HEK293T (cell line): ENCODE results near the gene RGS3.

Experiments
- CTCF ChIA-PET: fragments of 350-600 bp; formaldehyde crosslinking; extraction: SDS; loops from one replicate; lab custom pipeline; 2021; ENCODE audit warnings: antibody characterized with exemption, inconsistent platforms; lab: Yijun Ruan, JAX
- POLR2A ChIA-PET: fragments of 350-600 bp; formaldehyde crosslinking; extraction: SDS; loops from one replicate; lab custom pipeline; 2020; ENCODE audit warnings: antibody characterized with exemption, inconsistent platforms; lab: Yijun Ruan, JAX
- DNase-seq: peaks from one replicate; pipeline ENCODE4 v3.0.0; 2012; ENCODE audit warnings: mixed read lengths; ENCODE audit errors: extremely low spot score
- ARNT ChIP-seq: fragments of 450-650 bp; IDR thresholded peaks from 2 replicates; pipeline ENCODE4 v1.6.1; 2017; ENCODE audit warnings: mild to moderate bottlenecking
- BHLHE40 ChIP-seq: fragments of 450-650 bp; IDR thresholded peaks from 2 replicates; pipeline ENCODE4 v1.6.1; 2016; ENCODE audit warnings: mild to moderate bottlenecking, moderate library complexity, borderline replicate concordance
- CTBP1 ChIP-seq: fragments of 450-650 bp; IDR thresholded peaks from 2 replicates; pipeline ENCODE4 v1.6.1; 2016; ENCODE audit warnings: borderline replicate concordance
- ELF4 ChIP-seq: fragments of 450-650 bp; IDR thresholded peaks from 2 replicates; pipeline ENCODE4 v1.6.1; 2017; ENCODE audit warnings: antibody characterized with exemption
- FOXA1 ChIP-seq: fragments of 450-650 bp; IDR thresholded peaks from 2 replicates; pipeline ENCODE4 v1.6.1; 2016; ENCODE audit warnings: mild to moderate bottlenecking
- FOXK2 ChIP-seq: fragments of 450-650 bp; IDR thresholded peaks from 2 replicates; pipeline ENCODE4 v1.6.1; 2016; ENCODE audit warnings: mild to moderate bottlenecking
- FOXM1 ChIP-seq: fragments of 450-650 bp; IDR thresholded peaks from 2 replicates; pipeline ENCODE4 v1.6.1; 2017; ENCODE audit warnings: mild to moderate bottlenecking, borderline replicate concordance
- HDGF ChIP-seq: fragments of 450-650 bp; IDR thresholded peaks from 2 replicates; pipeline ENCODE4 v1.6.1; 2017; ENCODE audit warnings: antibody characterized with exemption, borderline replicate concordance
- L3MBTL2 ChIP-seq: fragments of 450-650 bp; conservative IDR thresholded peaks from 2 replicates; pipeline ENCODE4 v1.6.1; 2016; ENCODE audit warnings: mild to moderate bottlenecking
- LEF1 ChIP-seq: fragments of 450-650 bp; IDR thresholded peaks from 2 replicates; pipeline ENCODE4 v1.6.1; 2017; ENCODE audit warnings: mild to moderate bottlenecking, borderline replicate concordance
- NFRKB ChIP-seq: fragments of 450-650 bp; IDR thresholded peaks from 2 replicates; pipeline ENCODE4 v1.6.1; 2016; ENCODE audit warnings: mild to moderate bottlenecking, moderate library complexity
- SP1 ChIP-seq: fragments of 450-650 bp; IDR thresholded peaks from 2 replicates; pipeline ENCODE4 v1.6.1; 2017
- SUZ12 ChIP-seq: fragments of 450-650 bp; IDR thresholded peaks from 2 replicates; pipeline ENCODE4 v1.6.1; 2016; ENCODE audit warnings: mild to moderate bottlenecking
- TARDBP ChIP-seq: fragments of 450-650 bp; IDR thresholded peaks from 2 replicates; pipeline ENCODE4 v1.6.1; 2016
- ZNF384 ChIP-seq: fragments of 450-650 bp; IDR thresholded peaks from 2 replicates; pipeline ENCODE4 v1.6.1; 2016
- TF ChIP-seq, protein P1 (sequence below): fragments of 450-650 bp; IDR thresholded peaks from 2 replicates; pipeline ENCODE4 v1.6.1; 2016

The RGS3 gene

DNA sequence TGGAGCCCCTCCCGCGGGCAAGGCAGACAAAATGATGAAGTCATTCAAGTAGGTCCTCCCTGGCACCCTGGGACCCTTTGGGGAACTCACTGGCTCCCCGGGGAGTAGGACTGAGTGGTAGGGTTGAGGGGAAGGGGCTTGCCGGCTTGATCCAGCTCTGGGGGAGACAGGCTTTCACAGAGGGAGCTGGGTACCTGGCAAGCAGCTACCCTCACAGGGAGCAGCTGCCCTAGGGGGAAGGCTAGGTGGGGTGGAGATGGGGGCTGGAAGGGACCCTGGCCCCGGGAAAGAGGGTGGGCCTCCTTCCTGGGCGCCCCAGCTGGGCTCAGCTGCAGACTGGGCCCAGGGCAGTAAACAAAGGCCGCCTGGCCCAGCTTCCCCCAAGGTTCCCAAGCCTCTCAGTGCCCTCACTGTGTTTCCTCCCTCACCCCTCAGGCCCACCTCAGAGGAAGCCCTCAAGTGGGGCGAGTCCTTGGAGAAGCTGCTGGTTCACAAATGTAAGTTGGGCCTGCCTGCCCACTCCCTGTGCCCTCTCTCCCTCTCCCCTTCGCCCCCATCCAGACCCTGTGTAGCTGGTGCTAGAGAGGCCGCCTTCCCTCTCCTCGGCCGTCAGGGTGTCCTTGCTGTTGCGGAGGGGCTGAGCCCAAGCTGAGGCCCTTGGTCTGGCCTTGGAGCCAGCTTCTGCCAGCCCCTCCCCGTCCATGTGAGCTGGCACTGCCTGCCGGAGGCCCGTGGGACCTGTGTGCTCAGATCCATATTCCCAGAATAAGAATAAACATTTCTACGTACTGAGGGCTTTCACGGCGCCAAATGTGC, 131.2 kb downstream of the RGS3 start:
- TF ChIP-seq ZNF384 (no peak), SP1 (no peak), LEF1 (no peak), ELF4 (no peak), L3MBTL2 (no peak), ARNT (no peak), FOXA1 (no peak), TARDBP (no peak), CTBP1 (no peak), SUZ12 (no peak), FOXK2 (no peak)
- CTCF ChIA-PET = interaction anchor here (10.5 kb wide), 1 partner anchor 62 kb away, joined by 200 read pairs; no protein-coding TSS in a partner anchor
- POLR2A ChIA-PET = interaction anchor here (0.8 to 2.9 kb wide), 5 partner anchors 8 to 184 kb away, joined by 3 to 15 read pairs (median 11); partner anchors contain the start of genes C9orf43 and POLE3
- DNase-seq = no peak

DNA sequence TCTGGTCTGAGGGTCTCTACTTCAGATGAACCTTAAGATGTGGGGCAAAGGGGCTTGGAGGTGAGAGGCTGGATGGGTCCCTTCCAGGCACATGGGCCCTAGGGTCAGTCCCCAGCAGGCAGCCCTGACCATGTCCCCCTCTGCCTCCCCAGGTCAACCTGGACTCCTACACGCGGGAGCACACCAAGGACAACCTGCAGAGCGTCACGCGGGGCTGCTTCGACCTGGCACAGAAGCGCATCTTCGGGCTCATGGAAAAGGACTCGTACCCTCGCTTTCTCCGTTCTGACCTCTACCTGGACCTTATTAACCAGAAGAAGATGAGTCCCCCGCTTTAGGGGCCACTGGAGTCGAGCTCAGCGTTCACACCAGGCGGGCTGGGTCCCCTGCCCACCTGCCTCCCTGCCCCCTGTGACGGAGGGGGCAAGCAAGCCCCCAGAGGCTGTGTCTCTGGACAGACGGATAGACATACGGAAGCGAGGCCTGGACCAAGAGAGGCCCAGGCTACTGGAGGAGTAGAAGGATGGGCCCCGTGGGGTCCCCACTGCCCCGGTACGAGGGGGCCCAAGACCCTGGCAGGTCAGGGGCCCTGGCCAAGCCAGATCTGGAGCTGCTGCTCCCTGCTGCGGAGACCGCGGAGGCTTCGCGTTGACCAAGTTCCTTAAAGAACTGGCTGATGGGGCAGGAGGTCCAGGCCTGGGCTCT, 133.2 kb downstream of the RGS3 start:
- ChIA-PET POLR2A (no interaction called here), CTCF (interaction anchor here (0.9 kb wide), 1 partner anchor 10 kb away, joined by 3 read pairs; no protein-coding TSS in a partner anchor)
- TF ChIP-seq SP1 = no peak
- no peak for TF ChIP-seq L3MBTL2
- TF ChIP-seq BHLHE40 = no peak
- TF ChIP-seq, protein P1, sequence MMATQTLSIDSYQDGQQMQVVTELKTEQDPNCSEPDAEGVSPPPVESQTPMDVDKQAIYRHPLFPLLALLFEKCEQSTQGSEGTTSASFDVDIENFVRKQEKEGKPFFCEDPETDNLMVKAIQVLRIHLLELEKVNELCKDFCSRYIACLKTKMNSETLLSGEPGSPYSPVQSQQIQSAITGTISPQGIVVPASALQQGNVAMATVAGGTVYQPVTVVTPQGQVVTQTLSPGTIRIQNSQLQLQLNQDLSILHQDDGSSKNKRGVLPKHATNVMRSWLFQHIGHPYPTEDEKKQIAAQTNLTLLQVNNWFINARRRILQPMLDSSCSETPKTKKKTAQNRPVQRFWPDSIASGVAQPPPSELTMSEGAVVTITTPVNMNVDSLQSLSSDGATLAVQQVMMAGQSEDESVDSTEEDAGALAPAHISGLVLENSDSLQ = no peak
- no peak for TF ChIP-seq FOXK2
- no peak for TF ChIP-seq NFRKB
- no peak for TF ChIP-seq TARDBP
- TF ChIP-seq FOXA1 = no peak
- TF ChIP-seq FOXM1 = no peak
- no peak for DNase-seq

DNA sequence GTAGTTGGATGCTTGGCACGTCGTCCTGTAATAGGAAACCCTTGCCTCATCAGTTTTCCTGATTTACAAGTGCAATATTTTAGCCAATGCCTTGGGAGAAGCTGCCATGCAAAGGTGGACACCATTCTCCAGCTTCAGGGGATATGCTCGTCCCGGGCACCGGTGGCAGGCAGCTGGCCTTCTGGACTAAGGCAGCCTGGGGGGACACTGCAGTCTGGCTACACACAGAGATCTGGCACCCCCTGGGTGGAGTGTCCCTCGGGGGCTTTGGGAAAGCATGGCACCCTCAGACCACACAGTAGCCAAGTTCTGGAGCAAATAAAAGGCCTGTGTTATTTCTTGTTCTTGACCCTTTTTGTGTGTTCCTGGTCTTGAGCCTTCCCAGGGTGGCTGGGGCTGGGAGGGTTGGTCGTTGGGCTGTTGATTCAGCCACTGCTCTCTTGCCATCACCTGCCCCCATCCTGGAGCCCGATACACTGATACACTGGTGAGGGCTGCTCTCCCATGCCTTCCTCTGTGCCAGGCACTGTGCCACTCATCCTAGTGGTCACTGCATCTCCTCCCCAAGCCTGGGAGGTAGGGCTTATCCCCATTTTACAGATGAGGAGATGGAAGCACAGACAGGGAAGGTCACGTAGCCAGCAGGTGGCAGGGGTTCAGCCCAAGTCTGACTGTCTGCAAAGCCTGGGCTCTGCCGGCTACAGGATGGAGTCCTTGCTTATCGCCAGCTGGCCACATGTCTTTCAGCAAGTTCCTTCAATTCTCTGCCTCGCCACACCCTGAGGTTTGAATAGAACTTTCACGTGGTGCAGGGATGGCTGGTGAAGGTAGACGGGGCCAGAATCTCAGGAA, 134.1 kb downstream of the RGS3 start:
- DNase-seq = no peak
- CTCF ChIA-PET = interaction anchor here (0.9 kb wide), 1 partner anchor 9 kb away, joined by 3 read pairs; no protein-coding TSS in a partner anchor
- TF ChIP-seq LEF1 (no peak), SP1 (no peak), SUZ12 (no peak), L3MBTL2 (no peak), FOXA1 (no peak), HDGF (no peak), TARDBP (no peak), BHLHE40 (no peak), NFRKB (no peak), ZNF384 (no peak), CTBP1 (no peak), FOXK2 (no peak), FOXM1 (no peak), ELF4 (no peak), ARNT (no peak)
- TF ChIP-seq, protein P1 = no peak
- POLR2A ChIA-PET = no interaction called here

DNA sequence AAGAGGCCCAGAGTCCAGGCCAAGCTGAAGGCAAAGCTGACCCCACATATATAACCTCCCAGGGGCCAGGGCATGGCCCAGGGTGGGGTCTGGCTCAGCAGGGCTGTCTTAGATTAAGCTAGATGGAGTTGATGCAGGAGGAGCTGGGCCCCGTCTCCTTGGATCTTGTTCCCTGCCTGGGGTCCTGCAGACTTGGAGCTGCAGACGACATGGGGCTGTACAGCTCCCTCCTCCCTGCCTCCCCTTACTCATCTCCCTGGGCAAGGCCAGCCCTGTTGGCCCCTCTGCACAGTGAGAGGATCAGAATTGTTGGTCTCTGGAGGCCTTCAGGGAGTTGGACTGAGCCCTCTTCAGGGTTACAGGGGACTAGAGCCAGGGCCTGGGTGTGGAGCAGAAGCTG, 134.9 kb downstream of the RGS3 start:
- ChIA-PET POLR2A (no interaction called here), CTCF (no interaction called here)
- DNase-seq = no peak
- TF ChIP-seq NFRKB = no peak
- TF ChIP-seq, protein P1 = no peak
- no peak for TF ChIP-seq ELF4

DNA sequence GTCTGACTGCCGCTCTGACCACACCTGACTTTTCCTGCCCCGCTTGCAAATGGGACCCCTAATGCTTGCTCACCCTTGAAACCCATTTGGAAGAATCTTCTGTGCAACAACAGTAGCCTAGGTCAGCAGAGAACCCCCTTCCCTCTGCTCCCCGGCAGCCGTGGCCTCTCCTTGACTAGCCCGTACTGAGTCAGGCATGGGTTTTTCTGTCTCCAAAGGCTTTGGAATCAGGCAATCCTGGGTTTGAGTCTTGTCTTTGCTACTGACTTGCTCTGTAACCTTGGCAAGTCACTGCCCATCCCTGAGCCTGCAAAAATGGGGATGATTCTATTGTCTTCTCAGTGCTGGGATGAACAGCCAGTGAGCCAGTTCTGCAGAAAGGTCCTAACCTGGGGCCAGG, 135.4 kb downstream of the RGS3 start:
- TF ChIP-seq SUZ12 (no peak), FOXM1 (no peak), FOXK2 (no peak), SP1 (no peak), HDGF (no peak), BHLHE40 (no peak), ARNT (no peak), ZNF384 (no peak), ELF4 (no peak), FOXA1 (no peak), NFRKB (no peak), CTBP1 (no peak), TARDBP (no peak), LEF1 (no peak), L3MBTL2 (no peak)
- TF ChIP-seq, protein P1 = no peak
- DNase-seq = no peak
- CTCF ChIA-PET = no interaction called here
- POLR2A ChIA-PET = no interaction called here
